H1 (cell line): ENCODE measurements around the gene ARFRP1. TPM values are rescaled to one million over a fixed set of nuclear protein-coding genes. Genes with fewer than 3 reads are reported as not detected.

Experiments
- CTCF ChIA-PET: fragments of 300-600 bp; sonication (Branson Sonifier 250); formaldehyde crosslinking; loops from one replicate; lab custom pipeline; 2021; ENCODE audit not compliant: partially characterized antibody; lab: Charles Lee
- POLR2A ChIA-PET: fragments of 300-600 bp; sonication (Branson Sonifier 250); formaldehyde crosslinking; loops from one replicate; lab custom pipeline; 2021; ENCODE audit warnings: inconsistent platforms; ENCODE audit not compliant: partially characterized antibody; lab: Charles Lee
- DNase-seq, 2 experiments: peaks; one replicate each; pipeline versions ENCODE4 v3.0.0 to v3.0.0-alpha.2; 2010 to 2022; ENCODE audit warnings: low spot score in 2 of 2, low read depth in 1 of 2, mixed read lengths in 1 of 2
- FAIRE-seq: peaks from 2 replicates; lab custom pipeline; 2011; peaks lifted over from hg19 to GRCh38; lab: Jason Lieb, UNC
- H2AFZ ChIP-seq: 2 replicates; pipeline ENCODE4 v1.8.1; 2012; ENCODE audit warnings: low read length, inconsistent platforms
- H2AK5ac ChIP-seq: 2 replicates; pipeline ENCODE4 v1.6.1; 2013; ENCODE audit warnings: low read depth, low read length
- H2BK120ac ChIP-seq: replicated peaks from 2 replicates; pipeline ENCODE3; 2013; ENCODE audit warnings: low read depth, low read length, inconsistent platforms
- H2BK12ac ChIP-seq: 2 replicates; pipeline ENCODE4 v1.6.1; 2013; ENCODE audit warnings: low read depth, low read length
- H2BK15ac ChIP-seq: 2 replicates; pipeline ENCODE4 v1.6.1; 2013; ENCODE audit warnings: low read length
- H2BK20ac ChIP-seq: 2 replicates; pipeline ENCODE4 v1.6.1; 2013; ENCODE audit warnings: low read length
- H2BK5ac ChIP-seq: 2 replicates; pipeline ENCODE4 v1.6.1; 2013; ENCODE audit warnings: low read depth, low read length
- H3K14ac ChIP-seq: 2 replicates; pipeline ENCODE4 v1.6.1; 2013; ENCODE audit warnings: inconsistent platforms; ENCODE audit not compliant: insufficient read length
- H3K18ac ChIP-seq: 2 replicates; pipeline ENCODE4 v1.6.1; 2013; ENCODE audit warnings: low read length; ENCODE audit errors: extremely low read depth
- H3K23ac ChIP-seq: 2 replicates; pipeline ENCODE4 v1.6.1; 2013; ENCODE audit warnings: inconsistent platforms; ENCODE audit not compliant: insufficient read length
- H3K23me2 ChIP-seq: 2 replicates; pipeline ENCODE4 v1.6.1; 2013; ENCODE audit warnings: low read depth, low read length
- H3K27ac ChIP-seq: 2 replicates; pipeline ENCODE4 v1.6.1; 2011; ENCODE audit warnings: low read depth, low read length, inconsistent platforms
- H3K27me3 ChIP-seq, 4 experiments: replicated peaks in 1 of 4; 1 replicate in 1 of 4; 2 replicates in 3 of 4; pipeline versions ENCODE4 v1.6.1 to v1.8.1; 2011 to 2013; ENCODE audit warnings: low read length in 3 of 4, mild to moderate bottlenecking in 3 of 4, inconsistent platforms in 2 of 4, mixed read lengths in 2 of 4, moderate library complexity in 1 of 4; ENCODE audit not compliant: control insufficient read depth in 3 of 4, insufficient read depth in 3 of 4; ENCODE audit errors: extremely low read depth in 1 of 4
- H3K36me3 ChIP-seq, 4 experiments: 2 replicates each; pipeline versions ENCODE4 v1.6.1 to v1.8.1; 2011 to 2013; ENCODE audit warnings: mild to moderate bottlenecking in 4 of 4, low read length in 3 of 4, moderate library complexity in 2 of 4, control low read depth in 1 of 4, inconsistent platforms in 1 of 4; ENCODE audit not compliant: insufficient read depth in 4 of 4, control insufficient read depth in 2 of 4
- H3K4ac ChIP-seq: replicated peaks from 2 replicates; pipeline ENCODE3; 2013; ENCODE audit warnings: low read length, low read depth, mixed read lengths, inconsistent platforms; ENCODE audit not compliant: insufficient read length
- H3K4me1 ChIP-seq, 4 experiments: replicated peaks in 1 of 4; 1 replicate in 1 of 4; 2 replicates in 3 of 4; pipeline versions ENCODE4 v1.6.1 to v1.8.1; 2011 to 2013; ENCODE audit warnings: low read length in 3 of 4, inconsistent platforms in 2 of 4, mixed read lengths in 1 of 4; ENCODE audit not compliant: insufficient read depth in 4 of 4, control insufficient read depth in 3 of 4
- H3K4me2 ChIP-seq, 2 experiments: 2 replicates each; pipeline versions ENCODE4 v1.6.1 to v1.8.1; 2011 to 2013; ENCODE audit warnings: low read depth in 2 of 2, low read length in 2 of 2, control low read depth in 1 of 2, inconsistent platforms in 1 of 2, mild to moderate bottlenecking in 1 of 2; ENCODE audit not compliant: insufficient read depth in 1 of 2
- H3K4me3 ChIP-seq, 4 experiments: fragments of 200-600, 300-600 bp in 1 of 4; sonication (generic), shearing (Covaris generic), sonication (Bioruptor Twin) in 1 of 4; 2 replicates each; pipeline versions ENCODE4 v1.5.1 to v1.8.1; 2011 to 2016; ENCODE audit warnings: low read length in 4 of 4, low read depth in 3 of 4, control low read depth in 2 of 4, inconsistent platforms in 2 of 4, mild to moderate bottlenecking in 2 of 4, mixed read lengths in 1 of 4, moderate library complexity in 1 of 4; ENCODE audit not compliant: insufficient read depth in 2 of 4; ENCODE audit errors: extremely low read depth in 1 of 4
- H3K56ac ChIP-seq: replicated peaks from 2 replicates; pipeline ENCODE3; 2013; ENCODE audit warnings: low read depth, mild to moderate bottlenecking, mixed read lengths, low read length, inconsistent platforms; ENCODE audit not compliant: insufficient read length
- H3K79me1 ChIP-seq: 2 replicates; pipeline ENCODE4 v1.6.1; 2013; ENCODE audit warnings: low read depth, low read length, control low read depth
- H3K79me2 ChIP-seq, 2 experiments: 2 replicates each; pipeline versions ENCODE4 v1.6.1 to v1.8.1; 2012 to 2013; ENCODE audit warnings: low read length in 2 of 2, mild to moderate bottlenecking in 2 of 2, inconsistent platforms in 1 of 2; ENCODE audit not compliant: insufficient read depth in 2 of 2, control insufficient read depth in 1 of 2
- H3K9ac ChIP-seq, 4 experiments: replicated peaks in 1 of 4; 1 replicate in 1 of 4; 2 replicates in 3 of 4; pipeline versions ENCODE4 v1.6.1 to v1.8.1; 2011 to 2013; ENCODE audit warnings: low read depth in 3 of 4, low read length in 3 of 4, control low read depth in 2 of 4, mild to moderate bottlenecking in 2 of 4, moderate library complexity in 2 of 4, inconsistent platforms in 1 of 4; ENCODE audit errors: extremely low read depth in 1 of 4
- H3K9me3 ChIP-seq, 2 experiments: 2 replicates each; pipeline versions ENCODE4 v1.6.1 to v1.8.1; 2012 to 2013; ENCODE audit warnings: mild to moderate bottlenecking in 2 of 2, moderate library complexity in 2 of 2, control low read depth in 1 of 2, inconsistent platforms in 1 of 2, low read depth in 1 of 2, low read length in 1 of 2, mixed read lengths in 1 of 2; ENCODE audit not compliant: insufficient read depth in 2 of 2
- H4K20me1 ChIP-seq, 2 experiments: replicated peaks in 1 of 2; 2 replicates each; pipeline versions ENCODE3 to v1.8.1; 2011 to 2013; ENCODE audit warnings: inconsistent platforms in 2 of 2, low read length in 2 of 2, mild to moderate bottlenecking in 1 of 2; ENCODE audit not compliant: insufficient read depth in 2 of 2, control insufficient read depth in 1 of 2
- H4K5ac ChIP-seq: 2 replicates; pipeline ENCODE4 v1.6.1; 2013; ENCODE audit warnings: low read length, low read depth, mixed read lengths, inconsistent platforms; ENCODE audit not compliant: insufficient read length
- H4K8ac ChIP-seq: 2 replicates; pipeline ENCODE4 v1.8.0; 2013; ENCODE audit warnings: mild to moderate bottlenecking, moderate library complexity, low read length, inconsistent platforms; ENCODE audit not compliant: insufficient read depth; ENCODE audit errors: extremely low read depth
- H4K91ac ChIP-seq: replicated peaks from 2 replicates; pipeline ENCODE3; 2013; ENCODE audit warnings: low read length, mixed read lengths, inconsistent platforms; ENCODE audit not compliant: insufficient read length
- BACH1 ChIP-seq: IDR thresholded peaks from 2 replicates; pipeline ENCODE4 v1.6.1; 2012; ENCODE audit warnings: low read length, improper control_type of control experiment
- BRCA1 ChIP-seq: IDR thresholded peaks from 2 replicates; pipeline ENCODE4 v1.6.1; 2012; ENCODE audit warnings: low read depth, low read length, improper control_type of control experiment
- GABPA ChIP-seq: IDR thresholded peaks from 2 replicates; pipeline ENCODE4 v1.6.1; 2011; ENCODE audit warnings: mild to moderate bottlenecking, low read length, moderate library complexity, borderline replicate concordance; ENCODE audit not compliant: insufficient read depth
- KDM1A ChIP-seq: fragments of 200-600, 300-600 bp; sonication (generic); IDR thresholded peaks from 2 replicates; pipeline ENCODE4 v1.7.1; 2016; ENCODE audit warnings: mild to moderate bottlenecking, low read length, borderline replicate concordance
- NRF1 ChIP-seq: IDR thresholded peaks from 2 replicates; pipeline ENCODE4 v1.6.1; 2011; ENCODE audit warnings: mild to moderate bottlenecking, low read depth, low read length, improper control_type of control experiment
- RNF2 ChIP-seq: fragments of 200-900, 300-1000 bp; sonication (generic); IDR thresholded peaks from 2 replicates; pipeline ENCODE4 v1.7.1; 2016; ENCODE audit warnings: borderline replicate concordance, low read depth, mild to moderate bottlenecking, antibody characterized with exemption, low read length; ENCODE audit not compliant: poor library complexity, severe bottlenecking; ENCODE audit errors: missing control alignments
- RXRA ChIP-seq: IDR thresholded peaks from 2 replicates; pipeline ENCODE4 v1.6.1; 2011; ENCODE audit warnings: low read depth, mild to moderate bottlenecking, low read length, moderate library complexity; ENCODE audit not compliant: insufficient read depth
- SP2 ChIP-seq: IDR thresholded peaks from 2 replicates; pipeline ENCODE4 v1.6.1; 2012; ENCODE audit warnings: mild to moderate bottlenecking, low read length, inconsistent platforms
- SP4 ChIP-seq: IDR thresholded peaks from 2 replicates; pipeline ENCODE4 v1.6.1; 2012; ENCODE audit warnings: low read length, inconsistent platforms
- TAF7 ChIP-seq: optimal IDR thresholded peaks from 2 replicates; pipeline ENCODE3; 2011; ENCODE audit warnings: low read depth, mild to moderate bottlenecking, inconsistent platforms, low read length, moderate library complexity, borderline replicate concordance
- WGBS, 2 experiments: shearing (Covaris generic) in 1 of 2; methylation state at CpG; one replicate each; pipeline versions ENCODE4 v1.1.6 to v1.1.7; 2013 to 2015; ENCODE audit warnings: low lambda C conversion rate in 2 of 2, mixed read lengths in 2 of 2, inconsistent platforms in 1 of 2, low coverage in 1 of 2, missing lambda C conversion rate in 1 of 2; ENCODE audit not compliant: insufficient replicate concordance in 2 of 2, insufficient coverage in 1 of 2, insufficient read length in 1 of 2; ENCODE audit errors: extremely low coverage in 1 of 2, missing lambda C conversion rate in 1 of 2; 5-methylcytosine and 5-hydroxymethylcytosine counted together
- polyA plus RNA-seq, 7 experiments: library from polyadenylated mRNA; depleted of rRNA in 3 of 7; stranded (reverse) in 5 of 7; unstranded in 2 of 7; fragments of >200 nt in 5 of 7; fragments of 200-250 nt in 2 of 7; gene quantifications; 1 replicate in 5 of 7; 2 replicates in 1 of 7; 4 replicates in 1 of 7; pipeline versions ENCODE4 v1.2.1 to v1.2.3, GENCODE V29; 2011 to 2013; ENCODE audit warnings: missing spikeins in 2 of 7, mixed read lengths in 2 of 7
- total RNA-seq: library from RNA; stranded (reverse); fragmentation: NEBNext Ultra II Directional; extraction: Animal tissue kit (Norgen Biotek cat#: 25700); gene quantifications from 2 replicates; pipeline ENCODE4 v1.2.1, GENCODE V29; 2021
- TF ChIP-seq, protein P1 (sequence below): IDR thresholded peaks from 2 replicates; pipeline ENCODE4 v1.6.1; 2012; ENCODE audit warnings: inconsistent platforms

Gene ARFRP1
- total and polyA plus RNA-seq, 2 of the 8 experiments (the other 6 are each of a cell fraction or from before 2014, with no cell fraction given): 12.9 to 22.9 TPM

DNA sequence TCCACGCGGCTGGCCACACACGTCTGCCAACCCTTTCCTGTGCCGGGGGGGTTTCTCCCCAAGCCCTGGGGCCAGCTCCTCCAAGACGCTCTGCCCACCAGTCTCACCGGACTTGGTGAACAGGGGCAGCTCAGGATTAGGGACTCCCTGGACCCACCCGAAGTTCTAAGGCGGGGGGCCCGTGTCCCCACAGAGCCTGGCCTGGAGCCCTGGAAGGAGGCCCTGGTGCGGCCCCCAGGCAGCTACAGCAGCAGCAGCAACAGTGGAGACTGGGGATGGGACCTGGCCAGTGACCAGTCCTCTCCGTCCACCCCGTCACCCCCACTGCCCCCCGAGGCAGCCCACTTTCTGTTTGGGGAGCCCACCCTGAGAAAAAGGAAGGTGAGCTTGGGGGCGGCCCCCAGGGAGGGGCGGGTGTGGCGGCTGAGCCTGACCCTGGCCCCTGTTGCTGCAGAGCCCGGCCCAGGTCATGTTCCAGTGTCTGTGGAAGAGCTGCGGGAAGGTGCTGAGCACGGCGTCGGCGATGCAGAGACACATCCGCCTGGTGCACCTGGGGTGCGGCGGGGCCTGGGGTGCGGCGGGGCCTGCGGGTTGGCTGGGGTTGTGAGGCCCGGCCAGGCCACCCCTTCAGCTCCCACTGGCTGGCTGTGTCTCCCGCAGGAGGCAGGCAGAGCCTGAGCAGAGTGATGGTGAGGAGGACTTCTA, 34.1 kb upstream of the ARFRP1 start:
- no peak overlapping the region for H2BK12ac ChIP-seq
- H3K79me1 ChIP-seq: no peaks in the 10 kb centered on the region
- H3K4me2 ChIP-seq: peak overlapping the region; percentile 70 to 75; a peak in 2 of 4 replicates
- H3K18ac ChIP-seq: peak overlapping the region; percentile 2; the same call in 1 of the 2 replicates
- peaks cover 0 to 12% (median 6%) of the 10 kb centered on the region in 4 experiments; a peak in 3 of 8 replicates for H3K36me3 ChIP-seq
- no peak overlapping the region for H2BK120ac ChIP-seq
- H3K23ac ChIP-seq: no peak overlapping the region
- 83% methylated on average over 17 of the region's 30 CpGs; no CpG with 5 or more reads in 1 of the 2 experiments for WGBS, 2 experiments
- peak overlapping the region; percentile 78 for H2BK5ac ChIP-seq
- H4K8ac ChIP-seq: no peak overlapping the region; the same call in 1 of the 2 replicates
- no peak overlapping the region for H2BK20ac ChIP-seq
- no peak overlapping the region for H3K27ac ChIP-seq
- H4K20me1 ChIP-seq: peaks cover 0 to 7% of the 10 kb centered on the region in 2 experiments
- H3K9ac ChIP-seq: no peak overlapping the region
- peaks cover 0 to 12% (median 8%) of the 10 kb centered on the region in 4 experiments; a peak in 4 of 7 replicates for H3K27me3 ChIP-seq
- H3K4me3 ChIP-seq: peak overlapping the region in 1 of 4 experiments; percentile 83; a peak in 2 of 8 replicates
- H2AK5ac ChIP-seq: no peak overlapping the region
- H2BK15ac ChIP-seq: no peak overlapping the region
- H3K4ac ChIP-seq: no peak overlapping the region
- no peak overlapping the region for H3K14ac ChIP-seq
- DNase-seq: peak in 1 of 2 experiments; percentile 41
- H3K79me2 ChIP-seq: no peaks in the 10 kb centered on the region
- ChIA-PET POLR2A (interaction anchor here (0.6 to 2.6 kb wide), 8 partner anchors 9 to 214 kb away, joined by 3 to 23 read pairs (median 7); partner anchors contain the start of genes ARFRP1, RTEL1, TPD52L2 and UCKL1), CTCF (interaction anchor here (0.6 to 2.2 kb wide), 11 partner anchors 9 to 264 kb away, joined by 3 to 18 read pairs (median 4); no protein-coding TSS in a partner anchor)
- H3K9me3 ChIP-seq: no peaks in the 10 kb centered on the region
- peaks cover 13% of the 10 kb centered on the region; the same call in 1 of the 2 replicates for H3K23me2 ChIP-seq
- FAIRE-seq: no peak
- H3K56ac ChIP-seq: no peak overlapping the region
- peaks cover 0 to 20% (median 11%) of the 10 kb centered on the region in 4 experiments; a peak in 6 of 7 replicates for H3K4me1 ChIP-seq
- no peak overlapping the region for H2AFZ ChIP-seq
- H4K91ac ChIP-seq: no peak overlapping the region
- H4K5ac ChIP-seq: no peak overlapping the region
- TF ChIP-seq, protein P1, sequence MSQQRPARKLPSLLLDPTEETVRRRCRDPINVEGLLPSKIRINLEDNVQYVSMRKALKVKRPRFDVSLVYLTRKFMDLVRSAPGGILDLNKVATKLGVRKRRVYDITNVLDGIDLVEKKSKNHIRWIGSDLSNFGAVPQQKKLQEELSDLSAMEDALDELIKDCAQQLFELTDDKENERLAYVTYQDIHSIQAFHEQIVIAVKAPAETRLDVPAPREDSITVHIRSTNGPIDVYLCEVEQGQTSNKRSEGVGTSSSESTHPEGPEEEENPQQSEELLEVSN: no peak
- TF ChIP-seq TAF7: no peak
- TF ChIP-seq BACH1: no peak
- no peak for TF ChIP-seq RXRA
- TF ChIP-seq BRCA1: no peak
- no peak for TF ChIP-seq SP4
- no peak for TF ChIP-seq KDM1A
- TF ChIP-seq RNF2: no peak
- no peak for TF ChIP-seq SP2
- TF ChIP-seq GABPA: no peak
- no peak for TF ChIP-seq NRF1
